Hindlimb muscle (tissue), 1 donor: Measurements from ENCODE around the gene TIAM1. TPM values are rescaled to one million over a fixed set of nuclear protein-coding genes. Genes with fewer than 3 reads are reported as not detected.
A peak's percentile ranks its signal among the peaks of the same experiment; 100 is the strongest.
"Not testable (repeated sequence)": the region's sequence is repeated elsewhere in the genome, so short reads cannot be mapped to it uniquely, and the experiment has no call there.

Experiments used
- DNase-seq: peaks from one replicate; pipeline ENCODE4 v3.0.0-alpha.2; 2013
- polyA plus RNA-seq: library from polyadenylated mRNA; unstranded; fragments of 120-200 nt; gene quantifications from one replicate; pipeline ENCODE4 v1.2.1, GENCODE V29; 2013; ENCODE audit not compliant: insufficient read length

TIAM1 gene
- polyA plus RNA-seq, 1 donor: 11.9 TPM

- DNase-seq: no peak
Observed at GRCh38 chr21:31248598-31248997, 95.5 kb downstream of the TIAM1 start.

DNA sequence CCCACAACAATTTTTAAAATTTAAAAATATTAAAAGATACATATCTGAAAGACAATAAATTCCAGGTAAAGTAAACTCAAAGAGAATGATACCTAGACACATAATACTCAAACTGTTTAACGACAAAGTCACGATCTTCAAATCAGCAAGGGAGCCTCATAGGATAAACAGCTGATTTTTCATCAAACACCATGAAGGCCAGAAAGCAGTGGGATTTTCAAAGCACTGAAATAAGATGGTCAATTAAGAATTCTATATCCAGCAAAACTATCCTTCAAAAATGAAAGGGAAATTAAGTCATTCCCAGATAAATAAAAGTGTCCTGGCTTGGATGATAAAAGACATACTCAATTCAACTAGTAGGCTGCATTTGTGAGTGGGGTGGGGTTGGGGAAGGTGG is 100.5 kb downstream of the TIAM1 start:
- no peak for DNase-seq

DNA sequence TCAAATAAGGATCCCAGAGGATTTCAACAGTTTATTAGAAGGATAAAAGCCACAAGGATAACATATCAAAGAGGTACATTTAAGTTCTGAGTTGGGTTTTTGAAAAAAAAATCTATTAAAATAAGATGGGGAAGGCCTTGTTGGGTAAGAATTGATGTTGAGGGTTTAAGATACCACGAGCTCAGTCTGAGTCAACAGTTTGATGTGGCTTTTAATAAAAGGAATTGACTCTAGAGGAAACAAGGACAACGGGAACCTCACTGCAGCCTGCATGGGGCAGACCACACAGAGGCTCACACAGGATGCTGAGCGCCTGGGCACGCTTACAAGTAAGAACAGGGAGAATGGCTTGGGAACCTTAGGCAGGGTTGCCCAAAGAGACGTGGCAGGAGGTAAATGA is 107.5 kb downstream of the TIAM1 start:
- no peak for DNase-seq

- DNase-seq: no peak
Observed at GRCh38 chr21:31235671-31236450, 108.2 kb downstream of the TIAM1 start.

GRCh38 chr21:31234936-31235335 is 109.1 kb downstream of the TIAM1 start:
- DNase-seq: no peak

DNA sequence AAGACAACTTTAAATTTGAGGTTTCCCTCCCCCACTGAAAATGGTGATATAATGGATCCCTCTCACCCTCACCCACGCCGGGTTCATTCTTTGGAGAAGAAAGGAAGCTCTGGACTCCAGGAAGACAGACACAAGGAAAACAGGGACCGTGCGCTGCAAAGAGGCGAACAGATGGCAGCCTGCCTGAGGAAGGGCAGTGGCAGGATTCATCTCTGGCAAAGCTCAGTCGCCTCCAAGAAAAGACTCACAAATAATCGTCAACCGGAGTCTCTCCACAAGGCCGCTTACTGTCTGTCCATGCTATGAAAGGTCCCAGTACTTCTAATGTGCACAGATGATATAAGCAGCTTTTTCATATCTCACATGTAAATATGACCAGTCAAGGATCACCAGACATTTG is 110.3 kb downstream of the TIAM1 start:
- no peak for DNase-seq

- DNase-seq: no peak
Observed at GRCh38 chr21:31232344-31232743, 111.7 kb downstream of the TIAM1 start.

DNA sequence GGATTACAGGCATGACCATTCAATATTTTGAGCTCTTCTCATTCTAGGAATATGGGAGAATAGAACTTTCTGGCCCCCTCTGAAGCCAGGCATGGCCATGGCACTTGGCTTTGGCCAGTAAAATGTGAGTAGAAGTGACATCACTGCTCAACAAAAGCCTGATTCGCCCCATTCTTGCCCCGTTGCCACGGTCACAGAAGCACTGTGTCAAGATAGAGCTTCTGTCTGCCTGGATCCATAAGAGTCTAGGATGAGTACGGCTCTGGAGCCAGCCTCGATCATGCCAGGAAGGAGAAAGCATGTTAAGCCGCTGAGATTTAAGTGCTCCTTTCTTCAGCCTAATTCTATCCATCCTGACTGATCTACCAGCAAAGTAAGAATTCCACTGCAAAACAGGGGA is 113.1 kb downstream of the TIAM1 start:
- no peak for DNase-seq

DNA sequence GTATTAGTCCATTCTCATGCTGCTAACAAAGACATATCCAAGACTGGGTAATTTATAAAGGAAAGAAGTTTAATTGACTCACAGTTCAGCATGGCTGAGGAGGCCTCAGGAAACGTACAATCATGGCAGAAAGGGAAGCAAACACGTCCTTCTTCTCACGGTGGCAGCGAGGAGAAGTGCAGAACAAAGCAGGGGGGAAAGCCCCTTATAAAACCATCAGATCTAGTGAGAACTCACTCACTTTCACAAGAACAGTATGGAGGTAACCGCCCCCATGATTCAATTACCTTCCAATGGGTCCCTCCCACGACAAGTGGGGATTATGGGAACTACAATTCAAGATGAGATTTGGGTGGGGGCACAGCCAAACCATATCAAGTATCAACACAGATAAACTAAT is 115.3 kb downstream of the TIAM1 start:
- not testable (repeated sequence) for DNase-seq

DNA sequence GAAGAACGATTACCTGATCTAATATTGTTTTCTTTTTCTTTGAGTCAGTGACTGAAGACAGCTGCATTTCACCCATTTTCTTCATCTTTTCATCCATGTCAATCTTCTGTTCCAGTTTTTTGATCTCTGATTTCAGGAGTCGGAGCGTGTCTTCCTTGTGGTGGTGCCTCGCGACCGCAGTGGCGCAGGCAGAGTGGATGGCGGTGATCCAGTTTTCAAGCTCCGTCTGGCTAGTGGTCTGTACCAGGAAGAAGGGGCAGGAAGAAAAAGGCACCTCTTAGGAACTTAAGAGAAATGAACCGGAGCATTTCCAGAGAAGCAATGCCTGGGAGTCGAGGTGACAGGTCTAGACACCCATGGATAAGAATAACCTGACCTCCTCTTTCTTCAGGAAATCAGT is 118.3 kb downstream of the TIAM1 start:
- no peak for DNase-seq

- no peak for DNase-seq
Observed at GRCh38 chr21:31222142-31222541, 121.9 kb downstream of the TIAM1 start.

- no peak for DNase-seq
Observed at GRCh38 chr21:31221043-31221442, 123.0 kb downstream of the TIAM1 start.

DNA sequence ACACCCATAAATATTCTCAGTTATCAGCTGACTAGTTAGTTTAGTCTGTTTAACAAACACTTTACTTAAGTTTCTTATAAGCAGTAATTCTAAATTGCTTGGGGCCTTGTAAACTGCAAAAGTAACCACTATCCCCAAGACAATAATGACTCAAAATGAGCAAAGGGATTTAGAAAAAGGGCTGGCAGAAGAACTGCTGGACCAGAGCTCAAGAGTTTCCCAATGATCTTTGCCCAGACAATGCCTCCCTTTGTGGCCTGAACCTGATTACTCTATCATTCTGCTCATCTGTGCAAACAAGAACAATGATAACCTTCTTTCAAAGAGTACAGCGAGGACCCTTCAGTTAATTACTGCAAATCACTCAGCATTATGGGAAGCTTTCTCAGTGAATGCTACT is 123.5 kb downstream of the TIAM1 start:
- DNase-seq: no peak

GRCh38 chr21:31218830-31219608 is 125.0 kb downstream of the TIAM1 start:
- peak; percentile 15 for DNase-seq

DNA sequence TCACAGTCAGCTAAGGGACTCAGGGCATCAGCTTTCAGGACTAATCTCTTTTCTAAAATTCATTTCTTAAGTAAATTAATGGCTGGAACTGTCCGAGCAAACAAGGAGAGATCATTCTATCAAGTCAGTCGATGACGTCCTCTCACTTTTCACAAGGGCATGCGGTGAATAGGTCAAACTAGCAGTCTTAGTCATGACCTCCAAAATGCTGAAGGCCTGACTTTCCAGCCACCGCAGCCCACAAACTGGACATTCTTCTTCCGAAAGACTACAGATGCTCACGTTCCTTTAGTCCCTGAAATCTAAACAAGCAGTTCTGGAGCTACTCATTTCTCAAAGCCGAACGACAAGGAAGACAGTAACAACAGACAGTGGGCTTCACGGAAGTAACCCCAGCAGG is 127.9 kb downstream of the TIAM1 start:
- no peak for DNase-seq

GRCh38 chr21:31213787-31214186 is 130.3 kb downstream of the TIAM1 start:
- DNase-seq: no peak

- no peak for DNase-seq
Observed at GRCh38 chr21:31211836-31212235, 132.2 kb downstream of the TIAM1 start.

DNA sequence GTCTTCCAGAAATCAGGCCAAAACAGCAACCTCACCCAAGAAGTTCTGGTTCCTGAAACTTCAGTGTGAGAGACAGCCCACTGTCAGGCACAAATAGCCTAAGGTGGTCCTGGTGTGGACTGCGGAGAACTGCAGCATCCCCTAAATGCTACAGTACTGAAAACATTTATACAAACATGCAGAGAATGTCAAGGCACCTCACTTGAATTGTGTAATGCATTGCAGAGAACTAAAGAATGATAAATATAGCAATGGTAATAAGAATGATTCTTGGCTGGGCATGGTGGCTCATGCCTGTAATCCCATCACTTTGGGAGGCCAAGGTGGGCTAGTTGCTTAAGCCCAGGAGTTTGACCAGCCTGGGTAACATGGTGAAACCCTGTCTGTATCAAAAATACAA is 138.6 kb downstream of the TIAM1 start:
- DNase-seq: no peak

DNA sequence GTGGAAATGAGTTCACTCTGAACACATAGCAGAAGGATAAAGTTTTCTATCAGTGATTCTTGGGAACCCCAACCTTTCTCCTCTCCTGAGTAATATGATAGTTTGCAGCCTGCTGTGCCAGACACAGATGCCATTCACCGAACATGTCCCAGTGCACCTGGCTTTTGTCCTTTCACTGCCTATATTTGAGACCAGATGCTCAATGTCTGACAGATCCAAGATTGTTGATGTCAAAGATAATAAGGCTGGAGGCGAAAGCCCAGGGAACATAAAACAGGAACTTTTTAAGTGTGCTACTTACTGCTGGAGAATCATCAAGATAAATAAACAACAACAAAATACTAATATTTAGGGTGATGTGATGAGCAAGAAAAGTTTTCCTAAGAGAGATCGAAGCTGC is 139.3 kb downstream of the TIAM1 start:
- no peak for DNase-seq

DNA sequence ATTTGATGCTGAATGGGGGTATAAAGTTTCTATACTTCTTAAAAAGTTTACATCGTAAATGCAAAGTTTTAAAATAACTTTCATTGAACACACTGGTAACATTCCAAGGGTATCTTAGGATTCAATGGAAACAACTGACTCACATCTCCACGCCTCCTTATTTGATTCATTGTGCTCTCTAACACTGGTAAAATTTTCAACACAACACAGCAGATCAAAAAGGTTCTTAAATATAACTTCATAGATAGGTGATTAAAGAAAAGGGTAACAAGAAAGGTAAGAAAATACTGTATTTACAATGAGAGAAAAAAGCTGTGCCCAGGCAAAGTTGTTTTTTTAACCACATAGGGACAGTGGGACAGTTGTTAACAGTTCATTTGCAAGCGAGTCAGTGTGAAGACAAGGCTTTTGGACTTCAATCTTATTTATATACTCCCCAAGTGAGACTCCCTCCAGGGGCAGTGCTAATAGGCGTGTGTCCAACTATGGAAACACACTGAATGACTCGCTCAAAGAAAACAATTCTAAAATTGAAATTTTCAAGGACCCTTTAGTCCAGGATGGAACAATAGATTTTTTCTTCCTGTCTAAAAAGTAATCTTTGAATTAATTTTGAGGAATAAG is 140.5 kb downstream of the TIAM1 start:
- no peak for DNase-seq

GRCh38 chr21:31201548-31201947 is 142.5 kb downstream of the TIAM1 start:
- DNase-seq: peak; percentile 75

DNA sequence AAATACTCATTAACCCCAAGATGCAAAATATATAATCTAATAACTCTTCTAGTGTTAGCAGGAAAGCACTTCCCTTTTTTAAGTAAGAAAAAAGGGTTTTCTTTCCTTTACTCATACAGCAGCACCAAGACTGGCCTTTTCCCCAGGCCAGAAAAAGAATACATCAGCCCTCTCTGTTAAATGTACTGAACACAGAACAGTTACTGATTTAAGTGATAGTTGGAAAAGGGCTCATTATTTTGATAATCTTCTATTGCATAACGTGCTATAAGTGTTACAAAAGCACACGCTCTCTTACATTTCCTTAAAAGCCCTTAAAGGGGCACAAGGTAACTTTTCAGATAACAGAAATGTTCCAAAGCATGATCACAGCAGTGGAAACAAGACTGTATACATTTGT is 142.9 kb downstream of the TIAM1 start:
- DNase-seq: no peak

GRCh38 chr21:31198575-31198974 is 145.5 kb downstream of the TIAM1 start:
- peak; percentile 36 for DNase-seq

DNA sequence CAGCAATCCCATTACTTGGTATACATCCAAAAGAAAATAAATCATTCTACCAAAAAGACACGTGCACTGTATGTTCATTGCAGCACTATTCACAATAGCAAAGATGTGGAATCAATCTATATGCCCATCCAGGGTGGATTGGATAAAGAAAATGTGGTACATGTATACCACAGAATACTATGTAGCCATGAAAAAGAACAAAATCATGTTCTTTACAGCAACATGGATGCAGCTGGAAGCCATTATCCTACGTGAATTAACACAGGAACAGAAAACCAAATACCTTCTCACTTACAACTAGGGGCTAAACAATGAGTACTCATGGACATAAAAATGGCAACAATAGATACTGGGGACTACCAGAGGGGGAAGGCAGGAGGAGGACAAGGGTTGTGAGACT is 147.3 kb downstream of the TIAM1 start:
- no peak for DNase-seq
